ENCODE results near the gene RAPGEF2. TPM values are rescaled to one million over a fixed set of nuclear protein-coding genes. Genes with fewer than 3 reads are reported as not detected.

RAPGEF2 gene
- total and polyA plus RNA-seq, 2 experiments from 2014 or later, result 10.2 to 63.1 TPM

DNA sequence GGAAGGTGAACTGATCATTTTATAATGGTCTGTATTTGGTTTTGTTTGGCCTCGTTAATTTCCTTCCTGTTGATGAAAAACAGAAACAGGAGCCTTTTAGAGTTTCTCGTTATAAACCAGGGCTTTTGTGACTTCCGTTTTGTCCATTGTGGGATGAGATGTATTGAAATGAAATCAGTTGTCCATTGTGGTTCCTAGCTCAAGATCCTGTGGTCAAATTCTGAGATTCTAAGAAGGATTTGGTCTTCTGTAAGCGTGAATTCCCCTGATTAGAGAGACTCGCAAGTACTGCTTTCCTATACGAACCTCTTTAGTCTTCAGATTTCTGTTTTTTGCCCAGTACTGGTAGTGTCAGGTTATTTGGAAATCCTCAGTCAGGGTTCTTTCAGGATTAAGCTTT lies 101.7 kb downstream of the RAPGEF2 start:
- ATAC-seq (no peak), DNase-seq (ENCODE audit: low spot score) (no peak)
- Histone ChIP-seq H3K4me2 (peak overlapping the region; percentile 40; the same call in 1 of the 2 replicates), H3K9me2 (ENCODE audit: insufficient read depth) (no peaks in the 10 kb centered on the region), H3K79me2 (replicated peaks; ENCODE audit: insufficient read depth) (peaks cover 24% of the 10 kb centered on the region), H4K20me1 (replicated peaks; ENCODE audit: insufficient read depth) (no peaks in the 10 kb centered on the region; the same call in 1 of the 2 replicates), H3K36me3 (ENCODE audit: insufficient read depth) (no peaks in the 10 kb centered on the region), H3K4me1 (ENCODE audit: insufficient read depth) (peaks cover 19% of the 10 kb centered on the region), H3K4me3 (no peak overlapping the region), H3F3A (replicated peaks; ENCODE audit: low read depth) (no peaks in the 10 kb centered on the region), H3K27me3 (ENCODE audit: insufficient read depth) (no peaks in the 10 kb centered on the region), H3K27ac (ENCODE audit: low read depth) (0 out of 2 replicates have a peak overlapping the region, but pooled peaks have one; percentile 70), H2AFZ (no peak overlapping the region)
- H3K4me3 Mint-ChIP-seq, result no peak overlapping the region
- H3K27me3 Mint-ChIP-seq (ENCODE audit: insufficient read depth, low read depth, poor library complexity), result no peaks in the 10 kb centered on the region
- H3K9me3 Mint-ChIP-seq, result no peaks in the 10 kb centered on the region
- peaks cover 26% of the 10 kb centered on the region for H3K4me1 Mint-ChIP-seq
- no peak for TF ChIP-seq JUNB (IDR thresholded peaks at IDR 0.05; ENCODE audit: unreplicated experiment)
- 0 out of 2 replicates have a peak overlapping the region, but pooled peaks have one; percentile 3 for H3K27ac Mint-ChIP-seq
- H3K36me3 Mint-ChIP-seq (ENCODE audit: low read depth), result no peaks in the 10 kb centered on the region

DNA sequence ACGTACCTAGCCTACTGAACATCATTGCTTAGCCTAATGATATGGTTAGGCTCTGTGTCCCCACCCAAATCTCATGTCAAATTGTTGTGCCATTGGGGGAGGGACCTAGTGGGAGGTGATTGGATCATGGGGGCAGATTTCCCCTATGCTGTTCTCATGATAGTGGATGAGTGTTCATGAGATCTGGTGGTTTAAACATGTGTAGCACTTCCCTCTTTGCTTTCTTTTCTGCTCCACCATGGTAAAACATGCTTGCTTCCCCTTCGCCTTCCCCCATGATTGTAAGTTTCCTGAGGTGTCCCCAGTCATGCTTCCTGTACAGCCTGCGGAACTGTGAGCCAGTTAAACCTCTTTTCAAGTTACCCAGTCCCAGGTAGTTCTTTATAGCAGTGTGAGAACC lies 102.6 kb downstream of the RAPGEF2 start:
- peaks cover 21% of the 10 kb centered on the region for H3K79me2 ChIP-seq (replicated peaks; ENCODE audit: insufficient read depth)
- no peak overlapping the region for H2AFZ ChIP-seq
- no peaks in the 10 kb centered on the region for H3K27me3 ChIP-seq (ENCODE audit: insufficient read depth)
- peaks cover 25% of the 10 kb centered on the region for H3K4me1 Mint-ChIP-seq
- H3K4me1 ChIP-seq (ENCODE audit: insufficient read depth), result peaks cover 18% of the 10 kb centered on the region; the same call in 1 of the 2 replicates
- H3K36me3 Mint-ChIP-seq (ENCODE audit: low read depth), result no peaks in the 10 kb centered on the region
- H3K4me3 Mint-ChIP-seq, result no peak overlapping the region
- no peaks in the 10 kb centered on the region; the same call in 1 of the 2 replicates for H4K20me1 ChIP-seq (replicated peaks; ENCODE audit: insufficient read depth)
- H3K4me2 ChIP-seq, result no peak overlapping the region
- no peak overlapping the region for H3K27ac ChIP-seq (ENCODE audit: low read depth)
- H3K36me3 ChIP-seq (ENCODE audit: insufficient read depth), result no peaks in the 10 kb centered on the region
- H3K9me2 ChIP-seq (ENCODE audit: insufficient read depth), result no peaks in the 10 kb centered on the region
- no peaks in the 10 kb centered on the region for H3K27me3 Mint-ChIP-seq (ENCODE audit: insufficient read depth, low read depth, poor library complexity)
- DNase-seq (ENCODE audit: low spot score) (no peak), ATAC-seq (no peak)
- no peaks in the 10 kb centered on the region for H3F3A ChIP-seq (replicated peaks; ENCODE audit: low read depth)
- H3K9me3 Mint-ChIP-seq, result no peaks in the 10 kb centered on the region
- peak overlapping the region; percentile 58; the same call in 1 of the 2 replicates for H3K27ac Mint-ChIP-seq
- no peak overlapping the region for H3K4me3 ChIP-seq
- TF ChIP-seq JUNB (IDR thresholded peaks at IDR 0.05; ENCODE audit: unreplicated experiment) (no peak), POLR2AphosphoS5 (IDR thresholded peaks at IDR 0.05; ENCODE audit: low read depth) (no peak), ZNF331 (CRISPR knock-in tag; IDR thresholded peaks at IDR 0.05; ENCODE audit: low read depth) (no peak), ZNF114 (CRISPR knock-in tag; IDR thresholded peaks at IDR 0.05) (no peak), EZH2 (IDR thresholded peaks at IDR 0.05; ENCODE audit: low read depth, unreplicated experiment) (no peak)
- TF ChIP-seq, protein P1, sequence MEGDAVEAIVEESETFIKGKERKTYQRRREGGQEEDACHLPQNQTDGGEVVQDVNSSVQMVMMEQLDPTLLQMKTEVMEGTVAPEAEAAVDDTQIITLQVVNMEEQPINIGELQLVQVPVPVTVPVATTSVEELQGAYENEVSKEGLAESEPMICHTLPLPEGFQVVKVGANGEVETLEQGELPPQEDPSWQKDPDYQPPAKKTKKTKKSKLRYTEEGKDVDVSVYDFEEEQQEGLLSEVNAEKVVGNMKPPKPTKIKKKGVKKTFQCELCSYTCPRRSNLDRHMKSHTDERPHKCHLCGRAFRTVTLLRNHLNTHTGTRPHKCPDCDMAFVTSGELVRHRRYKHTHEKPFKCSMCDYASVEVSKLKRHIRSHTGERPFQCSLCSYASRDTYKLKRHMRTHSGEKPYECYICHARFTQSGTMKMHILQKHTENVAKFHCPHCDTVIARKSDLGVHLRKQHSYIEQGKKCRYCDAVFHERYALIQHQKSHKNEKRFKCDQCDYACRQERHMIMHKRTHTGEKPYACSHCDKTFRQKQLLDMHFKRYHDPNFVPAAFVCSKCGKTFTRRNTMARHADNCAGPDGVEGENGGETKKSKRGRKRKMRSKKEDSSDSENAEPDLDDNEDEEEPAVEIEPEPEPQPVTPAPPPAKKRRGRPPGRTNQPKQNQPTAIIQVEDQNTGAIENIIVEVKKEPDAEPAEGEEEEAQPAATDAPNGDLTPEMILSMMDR (conservative IDR thresholded peaks at IDR 0.05; ENCODE audit: low read depth in 2 of 2), result no peak
- TF ChIP-seq, protein P2, sequence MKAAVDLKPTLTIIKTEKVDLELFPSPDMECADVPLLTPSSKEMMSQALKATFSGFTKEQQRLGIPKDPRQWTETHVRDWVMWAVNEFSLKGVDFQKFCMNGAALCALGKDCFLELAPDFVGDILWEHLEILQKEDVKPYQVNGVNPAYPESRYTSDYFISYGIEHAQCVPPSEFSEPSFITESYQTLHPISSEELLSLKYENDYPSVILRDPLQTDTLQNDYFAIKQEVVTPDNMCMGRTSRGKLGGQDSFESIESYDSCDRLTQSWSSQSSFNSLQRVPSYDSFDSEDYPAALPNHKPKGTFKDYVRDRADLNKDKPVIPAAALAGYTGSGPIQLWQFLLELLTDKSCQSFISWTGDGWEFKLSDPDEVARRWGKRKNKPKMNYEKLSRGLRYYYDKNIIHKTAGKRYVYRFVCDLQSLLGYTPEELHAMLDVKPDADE (IDR thresholded peaks at IDR 0.05), result no peak
- TF ChIP-seq, protein P3, sequence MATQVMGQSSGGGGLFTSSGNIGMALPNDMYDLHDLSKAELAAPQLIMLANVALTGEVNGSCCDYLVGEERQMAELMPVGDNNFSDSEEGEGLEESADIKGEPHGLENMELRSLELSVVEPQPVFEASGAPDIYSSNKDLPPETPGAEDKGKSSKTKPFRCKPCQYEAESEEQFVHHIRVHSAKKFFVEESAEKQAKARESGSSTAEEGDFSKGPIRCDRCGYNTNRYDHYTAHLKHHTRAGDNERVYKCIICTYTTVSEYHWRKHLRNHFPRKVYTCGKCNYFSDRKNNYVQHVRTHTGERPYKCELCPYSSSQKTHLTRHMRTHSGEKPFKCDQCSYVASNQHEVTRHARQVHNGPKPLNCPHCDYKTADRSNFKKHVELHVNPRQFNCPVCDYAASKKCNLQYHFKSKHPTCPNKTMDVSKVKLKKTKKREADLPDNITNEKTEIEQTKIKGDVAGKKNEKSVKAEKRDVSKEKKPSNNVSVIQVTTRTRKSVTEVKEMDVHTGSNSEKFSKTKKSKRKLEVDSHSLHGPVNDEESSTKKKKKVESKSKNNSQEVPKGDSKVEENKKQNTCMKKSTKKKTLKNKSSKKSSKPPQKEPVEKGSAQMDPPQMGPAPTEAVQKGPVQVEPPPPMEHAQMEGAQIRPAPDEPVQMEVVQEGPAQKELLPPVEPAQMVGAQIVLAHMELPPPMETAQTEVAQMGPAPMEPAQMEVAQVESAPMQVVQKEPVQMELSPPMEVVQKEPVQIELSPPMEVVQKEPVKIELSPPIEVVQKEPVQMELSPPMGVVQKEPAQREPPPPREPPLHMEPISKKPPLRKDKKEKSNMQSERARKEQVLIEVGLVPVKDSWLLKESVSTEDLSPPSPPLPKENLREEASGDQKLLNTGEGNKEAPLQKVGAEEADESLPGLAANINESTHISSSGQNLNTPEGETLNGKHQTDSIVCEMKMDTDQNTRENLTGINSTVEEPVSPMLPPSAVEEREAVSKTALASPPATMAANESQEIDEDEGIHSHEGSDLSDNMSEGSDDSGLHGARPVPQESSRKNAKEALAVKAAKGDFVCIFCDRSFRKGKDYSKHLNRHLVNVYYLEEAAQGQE (IDR thresholded peaks at IDR 0.05; ENCODE audit: unreplicated experiment), result no peak
- TF ChIP-seq, protein P4, sequence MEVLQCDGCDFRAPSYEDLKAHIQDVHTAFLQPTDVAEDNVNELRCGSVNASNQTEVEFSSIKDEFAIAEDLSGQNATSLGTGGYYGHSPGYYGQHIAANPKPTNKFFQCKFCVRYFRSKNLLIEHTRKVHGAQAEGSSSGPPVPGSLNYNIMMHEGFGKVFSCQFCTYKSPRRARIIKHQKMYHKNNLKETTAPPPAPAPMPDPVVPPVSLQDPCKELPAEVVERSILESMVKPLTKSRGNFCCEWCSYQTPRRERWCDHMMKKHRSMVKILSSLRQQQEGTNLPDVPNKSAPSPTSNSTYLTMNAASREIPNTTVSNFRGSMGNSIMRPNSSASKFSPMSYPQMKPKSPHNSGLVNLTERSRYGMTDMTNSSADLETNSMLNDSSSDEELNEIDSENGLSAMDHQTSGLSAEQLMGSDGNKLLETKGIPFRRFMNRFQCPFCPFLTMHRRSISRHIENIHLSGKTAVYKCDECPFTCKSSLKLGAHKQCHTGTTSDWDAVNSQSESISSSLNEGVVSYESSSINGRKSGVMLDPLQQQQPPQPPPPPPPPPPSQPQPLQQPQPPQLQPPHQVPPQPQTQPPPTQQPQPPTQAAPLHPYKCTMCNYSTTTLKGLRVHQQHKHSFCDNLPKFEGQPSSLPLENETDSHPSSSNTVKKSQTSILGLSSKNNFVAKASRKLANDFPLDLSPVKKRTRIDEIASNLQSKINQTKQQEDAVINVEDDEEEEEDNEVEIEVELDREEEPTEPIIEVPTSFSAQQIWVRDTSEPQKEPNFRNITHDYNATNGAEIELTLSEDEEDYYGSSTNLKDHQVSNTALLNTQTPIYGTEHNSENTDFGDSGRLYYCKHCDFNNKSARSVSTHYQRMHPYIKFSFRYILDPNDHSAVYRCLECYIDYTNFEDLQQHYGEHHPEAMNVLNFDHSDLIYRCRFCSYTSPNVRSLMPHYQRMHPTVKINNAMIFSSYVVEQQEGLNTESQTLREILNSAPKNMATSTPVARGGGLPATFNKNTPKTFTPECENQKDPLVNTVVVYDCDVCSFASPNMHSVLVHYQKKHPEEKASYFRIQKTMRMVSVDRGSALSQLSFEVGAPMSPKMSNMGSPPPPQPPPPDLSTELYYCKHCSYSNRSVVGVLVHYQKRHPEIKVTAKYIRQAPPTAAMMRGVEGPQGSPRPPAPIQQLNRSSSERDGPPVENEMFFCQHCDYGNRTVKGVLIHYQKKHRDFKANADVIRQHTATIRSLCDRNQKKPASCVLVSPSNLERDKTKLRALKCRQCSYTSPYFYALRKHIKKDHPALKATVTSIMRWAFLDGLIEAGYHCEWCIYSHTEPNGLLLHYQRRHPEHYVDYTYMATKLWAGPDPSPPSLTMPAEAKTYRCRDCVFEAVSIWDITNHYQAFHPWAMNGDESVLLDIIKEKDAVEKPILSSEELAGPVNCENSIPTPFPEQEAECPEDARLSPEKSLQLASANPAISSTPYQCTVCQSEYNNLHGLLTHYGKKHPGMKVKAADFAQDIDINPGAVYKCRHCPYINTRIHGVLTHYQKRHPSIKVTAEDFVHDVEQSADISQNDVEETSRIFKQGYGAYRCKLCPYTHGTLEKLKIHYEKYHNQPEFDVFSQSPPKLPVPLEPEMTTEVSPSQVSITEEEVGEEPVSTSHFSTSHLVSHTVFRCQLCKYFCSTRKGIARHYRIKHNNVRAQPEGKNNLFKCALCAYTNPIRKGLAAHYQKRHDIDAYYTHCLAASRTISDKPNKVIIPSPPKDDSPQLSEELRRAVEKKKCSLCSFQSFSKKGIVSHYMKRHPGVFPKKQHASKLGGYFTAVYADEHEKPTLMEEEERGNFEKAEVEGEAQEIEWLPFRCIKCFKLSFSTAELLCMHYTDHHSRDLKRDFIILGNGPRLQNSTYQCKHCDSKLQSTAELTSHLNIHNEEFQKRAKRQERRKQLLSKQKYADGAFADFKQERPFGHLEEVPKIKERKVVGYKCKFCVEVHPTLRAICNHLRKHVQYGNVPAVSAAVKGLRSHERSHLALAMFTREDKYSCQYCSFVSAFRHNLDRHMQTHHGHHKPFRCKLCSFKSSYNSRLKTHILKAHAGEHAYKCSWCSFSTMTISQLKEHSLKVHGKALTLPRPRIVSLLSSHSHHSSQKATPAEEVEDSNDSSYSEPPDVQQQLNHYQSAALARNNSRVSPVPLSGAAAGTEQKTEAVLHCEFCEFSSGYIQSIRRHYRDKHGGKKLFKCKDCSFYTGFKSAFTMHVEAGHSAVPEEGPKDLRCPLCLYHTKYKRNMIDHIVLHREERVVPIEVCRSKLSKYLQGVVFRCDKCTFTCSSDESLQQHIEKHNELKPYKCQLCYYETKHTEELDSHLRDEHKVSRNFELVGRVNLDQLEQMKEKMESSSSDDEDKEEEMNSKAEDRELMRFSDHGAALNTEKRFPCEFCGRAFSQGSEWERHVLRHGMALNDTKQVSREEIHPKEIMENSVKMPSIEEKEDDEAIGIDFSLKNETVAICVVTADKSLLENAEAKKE (CRISPR knock-in tag; IDR thresholded peaks at IDR 0.05), result no peak
